ENCODE results near the gene CERS1.

CERS1 gene

DNA sequence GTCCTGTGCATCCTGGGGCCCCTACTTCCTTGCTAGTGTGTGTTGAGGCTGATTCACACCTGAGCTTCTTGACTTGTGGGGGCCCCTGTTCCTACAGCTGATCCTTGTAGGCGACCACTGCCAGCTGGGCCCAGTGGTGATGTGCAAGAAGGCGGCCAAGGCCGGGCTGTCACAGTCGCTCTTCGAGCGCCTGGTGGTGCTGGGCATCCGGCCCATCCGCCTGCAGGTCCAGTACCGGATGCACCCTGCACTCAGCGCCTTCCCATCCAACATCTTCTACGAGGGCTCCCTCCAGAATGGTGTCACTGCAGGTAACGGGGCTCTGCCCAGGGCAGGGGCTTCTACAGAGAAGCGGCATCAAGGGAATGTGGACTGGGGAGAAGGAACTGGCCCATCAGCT lies 38.7 kb downstream of the CERS1 start:
- DNase-seq (ENCODE audit: low read depth in 2 of 2, low spot score in 1 of 2) = no peak

DNA sequence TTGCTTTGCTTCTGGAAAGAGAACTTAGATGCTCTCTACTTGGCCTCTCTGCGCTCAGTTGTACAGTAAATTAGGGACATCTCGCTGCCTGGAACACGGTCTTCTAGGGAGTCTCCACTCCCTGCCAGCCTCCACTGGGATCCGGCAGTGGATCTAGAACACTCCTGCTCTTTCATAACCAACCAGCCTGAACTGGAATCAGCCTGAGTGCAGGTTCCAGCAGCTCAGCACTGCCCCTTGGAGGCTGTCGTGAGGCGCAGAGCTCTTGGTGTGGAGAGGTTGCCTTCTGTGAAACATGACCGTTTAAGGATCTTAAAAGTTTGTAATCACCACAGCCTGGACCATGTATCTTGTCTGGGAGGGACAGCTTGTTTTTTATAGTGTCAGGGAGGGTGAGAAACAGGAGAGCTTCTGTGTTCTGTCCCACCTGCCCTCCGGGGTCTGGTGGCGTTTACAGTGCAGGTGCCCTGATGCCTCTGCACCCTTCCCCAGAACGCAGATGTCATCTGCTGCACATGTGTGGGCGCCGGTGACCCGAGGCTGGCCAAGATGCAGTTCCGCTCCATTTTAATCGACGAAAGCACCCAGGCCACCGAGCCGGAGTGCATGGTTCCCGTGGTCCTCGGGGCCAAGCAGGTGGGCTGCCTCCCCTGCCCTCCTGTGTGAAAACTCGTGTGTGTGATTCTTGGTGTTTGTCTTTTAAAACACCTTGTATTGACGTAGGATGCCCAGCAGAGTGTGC lies 39.4 kb downstream of the CERS1 start:
- DNase-seq (ENCODE audit: low read depth in 2 of 2, low spot score in 1 of 2) = no peak

DNA sequence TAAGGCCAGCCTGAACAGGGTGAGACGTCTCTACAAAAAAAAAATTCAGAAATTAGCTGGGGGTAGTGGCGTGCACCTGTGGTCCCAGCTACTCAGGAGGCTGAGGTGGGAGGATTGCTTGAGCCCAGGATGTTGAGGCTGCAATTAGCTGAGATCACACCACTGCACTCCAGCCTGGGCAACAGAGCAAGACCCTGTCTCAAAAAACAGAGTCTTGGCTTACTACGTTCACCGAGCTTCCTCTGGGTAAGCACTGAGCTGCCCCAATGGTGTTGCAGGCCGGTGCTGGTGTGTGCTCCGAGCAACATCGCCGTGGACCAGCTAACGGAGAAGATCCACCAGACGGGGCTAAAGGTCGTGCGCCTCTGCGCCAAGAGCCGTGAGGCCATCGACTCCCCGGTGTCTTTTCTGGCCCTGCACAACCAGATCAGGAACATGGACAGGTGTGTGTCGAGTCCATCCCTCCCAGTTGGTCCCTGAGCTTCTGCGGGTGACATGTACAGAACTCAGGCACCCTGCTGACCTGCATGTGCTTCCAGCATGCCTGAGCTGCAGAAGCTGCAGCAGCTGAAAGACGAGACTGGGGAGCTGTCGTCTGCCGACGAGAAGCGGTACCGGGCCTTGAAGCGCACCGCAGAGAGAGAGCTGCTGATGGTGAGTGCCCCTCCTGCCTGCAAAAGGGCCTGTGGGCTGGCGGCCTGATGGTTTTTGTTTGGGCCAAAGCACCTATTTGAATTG lies 40.1 kb downstream of the CERS1 start:
- no peak for DNase-seq (ENCODE audit: low read depth in 2 of 2, low spot score in 1 of 2)

DNA sequence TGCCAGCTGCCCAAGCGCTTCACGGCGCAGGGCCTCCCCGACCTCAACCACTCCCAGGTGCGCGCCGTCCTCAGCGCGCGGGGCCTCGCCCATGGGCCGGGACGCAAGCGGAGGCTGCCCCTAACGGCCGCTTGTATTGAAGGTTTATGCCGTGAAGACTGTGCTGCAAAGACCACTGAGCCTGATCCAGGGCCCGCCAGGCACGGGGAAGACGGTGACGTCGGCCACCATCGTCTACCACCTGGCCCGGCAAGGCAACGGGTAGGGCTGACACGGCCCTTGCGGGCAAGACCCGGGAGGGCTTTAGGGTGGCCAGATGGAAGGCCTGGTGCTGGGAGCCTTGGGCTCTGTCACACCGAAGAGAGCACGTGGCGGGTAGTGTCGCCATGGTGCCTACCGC lies 41.0 kb downstream of the CERS1 start:
- no peak for DNase-seq (ENCODE audit: low read depth in 2 of 2, low spot score in 1 of 2)

DNA sequence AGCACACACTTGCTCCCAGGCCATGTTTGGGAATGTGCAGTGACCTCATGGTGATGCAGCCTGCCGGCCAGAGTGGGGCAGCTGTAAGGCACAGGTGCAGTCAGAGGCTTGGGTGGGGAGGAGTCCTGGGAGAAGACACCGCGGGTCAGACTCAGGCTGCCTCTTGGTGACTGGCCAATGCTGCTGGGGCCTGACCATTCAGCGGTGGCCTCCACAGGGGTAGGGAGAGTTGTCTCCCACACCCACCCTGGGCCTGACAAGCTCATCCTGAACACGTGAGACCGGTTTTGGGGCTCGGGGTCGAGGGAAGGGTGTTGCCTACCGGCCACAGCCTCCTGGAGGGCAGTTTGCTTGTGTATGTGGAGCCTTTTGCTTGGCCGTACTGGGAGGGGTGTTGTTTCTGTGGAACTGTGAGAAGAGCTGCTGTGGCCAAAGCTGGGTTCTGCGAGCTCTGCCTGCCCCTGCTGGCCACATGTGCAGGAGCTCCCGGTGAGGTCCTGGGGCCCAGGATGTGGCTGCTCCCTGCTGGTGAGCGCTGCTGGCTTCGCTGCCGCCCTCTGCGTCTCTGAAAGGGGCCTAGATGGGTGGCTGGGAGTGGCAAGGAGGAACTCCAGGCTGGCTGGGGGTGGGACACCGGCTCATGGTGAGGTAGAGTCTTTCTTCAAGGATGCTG lies 42.1 kb downstream of the CERS1 start:
- DNase-seq (ENCODE audit: low read depth in 2 of 2, low spot score in 1 of 2) = no peak

DNA sequence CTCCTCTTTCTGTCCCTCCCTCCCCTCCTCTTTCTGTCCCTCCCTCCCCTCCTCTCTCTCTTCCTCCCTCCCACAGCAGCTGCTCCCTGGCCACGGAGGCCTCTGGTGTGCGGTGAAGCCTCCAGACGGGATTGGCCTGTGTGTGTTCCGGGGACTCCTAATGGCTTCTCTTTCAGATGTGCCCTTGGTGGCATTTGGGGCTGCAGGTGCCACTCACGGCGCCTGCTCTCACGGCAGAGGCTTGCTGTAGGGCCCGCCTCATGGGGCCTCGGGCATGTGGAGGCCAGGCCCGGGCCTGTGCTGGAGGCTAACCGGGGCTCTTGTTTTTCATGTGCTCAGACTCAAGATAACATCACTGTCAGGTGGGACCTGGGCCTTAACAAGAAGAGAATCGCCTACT lies 43.3 kb downstream of the CERS1 start:
- DNase-seq (ENCODE audit: low read depth in 2 of 2, low spot score in 1 of 2) = no peak

DNA sequence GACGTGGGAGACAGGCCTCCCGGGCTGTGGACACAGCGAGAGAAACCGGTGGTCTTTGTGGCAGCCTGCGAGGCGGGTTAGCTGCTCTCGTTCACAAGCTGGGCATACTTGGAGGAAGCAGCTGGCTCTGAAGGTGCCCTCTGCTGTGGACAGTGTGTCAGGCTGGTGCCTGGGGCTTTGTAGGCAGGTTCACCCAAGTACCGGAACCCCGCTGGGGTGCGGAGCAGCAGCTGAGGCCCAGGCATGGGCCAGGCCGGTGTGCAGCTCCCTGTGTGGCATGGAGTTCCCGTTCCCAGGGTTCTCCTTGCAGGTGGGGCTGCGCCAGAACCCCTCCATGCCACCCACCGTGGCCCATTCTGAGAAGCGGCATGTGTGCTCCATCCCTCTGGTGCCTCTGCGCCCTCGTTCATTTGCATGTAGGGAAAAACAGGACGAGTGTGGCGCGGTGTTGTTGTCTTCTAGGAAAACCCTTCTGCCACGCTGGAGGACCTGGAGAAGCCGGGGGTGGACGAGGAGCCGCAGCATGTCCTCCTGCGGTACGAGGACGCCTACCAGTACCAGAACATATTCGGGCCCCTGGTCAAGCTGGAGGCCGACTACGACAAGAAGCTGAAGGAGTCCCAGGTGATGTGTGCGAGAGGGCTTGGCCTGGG lies 44.2 kb downstream of the CERS1 start:
- no peak for DNase-seq (ENCODE audit: low read depth in 2 of 2, low spot score in 1 of 2)

DNA sequence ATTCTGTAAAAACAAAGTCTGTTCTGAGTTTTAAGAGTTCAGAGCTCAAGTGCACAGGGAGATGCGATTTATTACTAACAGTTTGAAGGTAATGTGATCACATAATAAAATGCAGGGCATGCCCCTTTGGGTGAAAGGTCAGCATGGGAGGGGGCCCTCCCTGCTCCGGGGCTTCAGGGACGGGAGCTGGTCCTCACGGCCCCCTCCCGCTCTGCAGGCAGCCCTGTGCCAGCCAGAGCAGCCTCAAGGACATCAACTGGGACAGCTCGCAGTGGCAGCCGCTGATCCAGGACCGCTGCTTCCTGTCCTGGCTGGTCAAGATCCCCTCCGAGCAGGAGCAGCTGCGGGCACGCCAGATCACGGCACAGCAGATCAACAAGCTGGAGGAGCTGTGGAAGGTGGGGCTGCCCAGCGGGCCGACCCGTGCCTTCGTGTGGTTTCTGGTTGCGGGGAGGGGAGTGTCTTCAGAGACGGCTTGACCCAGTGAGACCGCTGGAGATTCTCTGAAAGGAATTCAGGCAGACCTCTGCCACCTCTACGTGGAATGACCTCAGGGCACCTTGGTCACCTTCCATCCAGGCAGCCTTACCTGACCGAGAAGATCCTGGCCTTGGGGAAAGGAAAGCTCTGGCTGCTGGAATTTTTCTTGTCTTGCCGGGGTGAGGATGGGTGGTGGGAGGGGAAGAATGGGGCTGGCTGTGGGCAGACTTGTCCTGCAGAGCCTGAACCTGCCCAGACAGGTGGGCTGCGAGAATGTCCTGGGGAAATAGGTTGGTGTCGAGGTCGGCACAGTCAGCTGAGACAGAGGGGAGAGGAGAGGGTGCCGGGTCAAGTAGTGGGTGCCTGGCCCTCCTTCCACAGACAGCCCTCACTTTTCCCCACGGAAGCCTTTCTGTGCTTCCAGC lies 45.2 kb downstream of the CERS1 start:
- no peak for DNase-seq (ENCODE audit: low read depth in 2 of 2, low spot score in 1 of 2)

DNA sequence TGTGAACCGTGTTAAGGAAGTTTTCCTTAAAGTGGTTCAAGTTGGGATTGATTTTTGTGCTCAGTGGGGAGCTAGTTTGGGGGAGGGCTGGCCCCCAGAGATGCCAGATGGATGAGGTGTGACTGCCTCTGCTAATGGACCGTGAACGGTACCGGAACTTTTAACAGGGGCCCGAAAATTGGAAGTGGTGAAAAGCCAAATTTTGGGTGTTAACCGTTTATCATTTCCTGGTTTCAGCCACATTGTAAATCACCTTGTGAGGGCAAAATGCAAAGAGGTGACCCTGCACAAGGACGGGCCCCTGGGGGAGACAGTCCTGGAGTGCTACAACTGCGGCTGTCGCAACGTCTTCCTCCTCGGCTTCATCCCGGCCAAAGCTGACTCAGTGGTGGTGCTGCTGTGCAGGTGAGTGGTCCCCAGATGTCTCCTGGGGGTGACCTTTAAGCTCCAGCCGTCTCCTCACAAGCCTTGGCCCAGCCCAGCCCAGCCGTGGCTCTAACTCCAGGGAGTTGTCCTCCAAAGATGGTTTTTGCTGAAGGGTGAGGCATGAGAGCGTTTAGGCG lies 46.0 kb downstream of the CERS1 start:
- no peak for DNase-seq (ENCODE audit: low read depth in 2 of 2, low spot score in 1 of 2)

DNA sequence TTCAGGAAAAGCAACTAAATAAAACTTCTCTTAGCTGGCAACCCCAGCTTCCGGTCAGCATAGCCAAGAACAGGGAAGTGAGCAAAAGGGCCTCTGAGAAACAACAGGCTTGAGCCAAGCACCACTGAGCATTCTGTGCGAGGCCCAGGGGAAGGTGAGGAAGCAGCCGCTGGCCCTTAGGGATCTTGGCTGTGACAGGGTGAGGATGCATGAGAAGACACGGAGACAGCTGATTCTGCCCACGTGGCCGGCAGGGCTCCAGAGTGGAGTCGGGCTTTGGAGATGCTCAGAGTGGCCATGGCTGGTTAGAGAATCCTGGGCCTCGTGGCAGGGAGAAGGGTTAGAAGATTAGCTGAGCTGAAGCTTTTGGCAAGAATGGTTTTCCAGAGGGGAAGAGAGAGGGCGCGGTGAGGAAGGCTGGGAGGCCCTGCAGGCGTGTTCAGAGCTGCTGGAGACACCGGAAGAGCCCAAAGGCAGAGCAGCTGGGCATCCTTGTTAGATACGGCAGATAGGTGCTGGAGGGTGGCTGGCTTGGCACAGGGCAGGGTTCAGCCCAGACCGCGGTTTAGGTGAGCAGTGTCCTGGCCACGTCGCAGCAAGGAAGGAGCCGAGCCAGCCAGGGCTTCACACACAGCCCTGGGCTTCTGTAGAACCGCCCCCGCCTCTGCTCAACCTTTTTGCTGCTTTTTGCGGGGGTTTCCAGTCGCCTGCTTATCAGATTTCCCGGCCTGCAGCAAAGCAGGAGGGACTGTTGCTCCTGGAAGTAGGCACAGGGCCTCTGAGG lies 46.9 kb downstream of the CERS1 start:
- DNase-seq (ENCODE audit: low read depth in 2 of 2, low spot score in 1 of 2) = no peak

DNA sequence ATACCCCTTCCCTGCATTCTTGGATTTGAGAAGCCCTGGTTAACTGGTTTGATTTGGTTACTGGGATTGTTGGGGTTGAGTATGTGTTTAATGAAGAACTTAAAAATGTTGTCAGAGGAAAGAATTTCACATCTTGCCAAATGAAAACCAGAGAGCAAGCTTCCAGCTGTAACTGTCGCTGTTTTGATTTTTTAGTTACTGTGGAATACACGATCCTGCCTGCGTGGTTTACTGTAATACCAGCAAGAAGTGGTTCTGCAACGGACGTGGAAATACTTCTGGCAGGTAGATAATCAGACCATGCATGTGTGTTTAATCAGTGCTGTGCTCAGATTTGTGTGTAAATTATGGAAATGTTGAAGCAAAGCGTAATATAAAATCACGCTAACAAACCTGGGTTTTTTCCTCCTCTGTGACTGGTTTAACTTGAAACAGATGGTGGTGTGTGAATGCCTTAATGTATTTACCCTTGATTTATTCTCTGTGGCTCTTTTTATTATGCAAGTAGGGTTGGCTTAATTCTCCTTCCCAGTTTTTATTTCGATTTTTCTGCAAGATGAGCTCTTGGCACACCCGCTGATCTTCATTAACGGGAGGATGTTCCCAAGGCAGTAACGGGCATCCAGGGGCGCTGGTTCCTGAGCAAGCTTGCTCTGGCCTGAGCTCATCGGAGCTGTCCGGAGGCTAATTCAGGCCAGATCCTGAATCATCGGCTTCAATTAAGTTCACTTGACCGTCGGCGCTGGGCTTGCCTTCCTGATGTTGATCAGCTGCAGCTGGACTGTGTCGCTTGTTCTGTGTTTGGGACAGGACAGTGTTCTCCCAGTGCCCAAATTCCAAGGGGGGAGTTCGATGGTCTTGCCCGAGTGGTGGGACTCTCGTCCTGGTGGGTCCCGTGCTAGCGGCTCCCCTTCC lies 48.2 kb downstream of the CERS1 start:
- DNase-seq (ENCODE audit: low read depth in 2 of 2, low spot score in 1 of 2) = no peak

DNA sequence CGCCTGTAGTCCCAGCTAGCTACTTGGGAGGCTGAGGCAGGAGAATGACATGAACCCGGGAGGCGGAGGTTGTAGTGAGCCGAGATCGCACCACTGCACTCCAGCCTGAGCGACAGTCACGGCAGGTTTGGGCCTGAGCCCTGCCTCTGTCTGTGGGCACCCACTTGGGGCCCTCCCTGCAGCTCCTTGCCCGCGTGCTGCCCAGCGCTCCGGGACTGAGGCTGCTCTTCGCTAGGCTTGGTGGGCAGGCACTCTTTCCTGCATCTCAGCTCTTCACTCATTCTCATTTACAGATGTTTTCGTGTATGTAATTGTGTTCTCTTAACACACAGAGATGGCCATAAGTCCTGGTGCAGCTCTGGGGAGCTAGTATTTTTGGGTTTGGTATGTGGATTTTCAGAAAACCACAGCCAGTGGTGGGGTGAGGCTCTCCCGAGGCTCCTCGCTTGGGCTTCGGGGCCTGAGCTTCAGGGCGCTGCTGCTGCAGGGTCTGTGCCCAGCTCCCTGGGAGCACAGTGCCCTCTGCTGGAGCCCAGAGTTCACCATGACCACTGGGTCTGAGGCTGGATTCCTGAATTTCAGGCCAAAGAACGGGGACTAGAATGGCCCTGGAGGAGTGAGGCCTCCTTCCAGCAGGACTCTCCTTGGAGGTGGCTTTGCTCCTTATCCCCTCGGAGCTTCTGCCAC lies 49.0 kb downstream of the CERS1 start:
- peak in 1 of 2 donors; percentile 39 for DNase-seq (ENCODE audit: low read depth in 2 of 2, low spot score in 1 of 2)

DNA sequence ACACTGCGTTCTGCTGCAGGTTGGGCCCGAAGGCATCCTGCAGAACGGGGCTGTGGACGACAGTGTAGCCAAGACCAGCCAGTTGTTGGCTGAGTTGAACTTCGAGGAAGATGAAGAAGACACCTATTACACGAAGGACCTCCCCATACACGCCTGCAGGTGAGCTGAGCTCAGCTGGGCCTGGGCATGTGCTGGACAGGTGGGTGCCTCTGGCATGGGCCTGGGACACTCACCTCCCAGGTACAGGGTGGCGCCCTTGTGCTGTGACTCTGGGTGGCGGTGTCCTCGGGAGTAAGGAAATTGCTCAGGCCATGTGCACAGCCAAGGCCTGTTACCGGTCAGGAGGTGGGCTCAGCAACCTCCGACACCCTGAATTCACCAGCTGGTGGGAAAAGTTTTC lies 50.0 kb downstream of the CERS1 start:
- no peak for DNase-seq (ENCODE audit: low read depth in 2 of 2, low spot score in 1 of 2)

DNA sequence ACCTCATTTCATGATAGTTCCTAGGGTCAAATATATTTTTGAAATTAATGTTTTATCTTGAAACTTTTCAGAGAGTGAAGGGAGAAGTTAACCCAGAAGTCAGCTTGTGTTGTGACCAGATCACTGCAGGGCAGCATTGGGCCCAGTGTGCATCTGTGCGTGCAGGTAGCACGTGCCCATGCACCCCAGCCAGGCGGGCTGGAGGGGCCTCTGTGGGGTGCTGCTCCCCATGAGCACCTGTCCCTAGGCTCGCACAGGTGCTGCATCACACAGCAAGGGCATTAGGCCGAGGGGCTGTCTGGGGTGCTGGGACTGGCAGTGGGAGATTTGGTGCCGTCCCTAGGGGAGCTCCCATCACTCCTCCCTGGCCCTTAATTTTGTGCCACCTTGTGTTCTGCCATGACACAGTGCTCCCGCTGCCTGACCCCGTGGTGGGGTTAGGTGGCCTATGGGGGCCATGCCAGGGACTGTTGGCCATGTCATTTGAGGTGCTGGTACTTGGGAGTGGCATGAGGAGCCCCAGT lies 51.1 kb downstream of the CERS1 start:
- no peak for DNase-seq (ENCODE audit: low read depth in 2 of 2, low spot score in 1 of 2)

DNA sequence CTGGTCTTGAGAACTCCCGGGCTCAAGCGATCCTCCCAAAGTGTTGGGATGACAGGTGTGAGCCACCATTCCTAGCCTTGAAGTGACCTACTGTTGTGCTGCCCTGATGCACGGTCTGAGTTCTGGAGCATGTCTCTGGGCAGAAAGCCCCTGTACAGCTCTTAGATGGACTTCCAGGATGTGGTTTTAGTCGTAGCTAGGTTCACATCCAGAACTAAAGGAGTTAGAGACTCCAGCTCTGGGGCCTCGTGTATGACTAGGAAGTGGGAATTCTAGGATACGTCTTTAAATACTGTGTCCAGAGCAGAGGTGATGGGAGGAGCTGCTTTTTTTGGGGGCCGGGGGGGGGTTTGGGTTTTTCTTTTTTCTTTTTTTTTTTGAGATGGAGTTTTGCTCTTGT lies 52.0 kb downstream of the CERS1 start:
- DNase-seq (ENCODE audit: low read depth in 2 of 2, low spot score in 1 of 2) = no peak

DNA sequence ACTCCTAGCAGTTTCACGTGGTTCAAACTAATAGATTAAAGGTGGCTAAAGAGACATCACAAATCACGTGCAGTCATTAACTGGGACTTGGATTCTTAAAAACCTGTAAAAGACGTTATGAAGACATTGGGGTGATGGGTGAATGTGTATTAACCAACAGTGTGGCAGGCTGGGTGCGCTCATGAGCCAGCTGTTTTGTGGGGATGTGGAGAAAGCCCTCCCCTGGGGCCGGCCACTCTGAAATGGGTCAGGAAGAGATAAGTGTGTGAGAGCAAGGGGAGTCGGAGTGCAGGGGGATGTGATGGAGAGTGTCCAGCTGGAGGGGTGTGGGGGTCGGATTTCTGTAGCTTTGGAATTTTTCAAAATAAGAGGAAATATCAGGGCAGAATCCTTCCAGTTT lies 53.8 kb downstream of the CERS1 start:
- no peak for DNase-seq (ENCODE audit: low read depth in 2 of 2, low spot score in 1 of 2)

DNA sequence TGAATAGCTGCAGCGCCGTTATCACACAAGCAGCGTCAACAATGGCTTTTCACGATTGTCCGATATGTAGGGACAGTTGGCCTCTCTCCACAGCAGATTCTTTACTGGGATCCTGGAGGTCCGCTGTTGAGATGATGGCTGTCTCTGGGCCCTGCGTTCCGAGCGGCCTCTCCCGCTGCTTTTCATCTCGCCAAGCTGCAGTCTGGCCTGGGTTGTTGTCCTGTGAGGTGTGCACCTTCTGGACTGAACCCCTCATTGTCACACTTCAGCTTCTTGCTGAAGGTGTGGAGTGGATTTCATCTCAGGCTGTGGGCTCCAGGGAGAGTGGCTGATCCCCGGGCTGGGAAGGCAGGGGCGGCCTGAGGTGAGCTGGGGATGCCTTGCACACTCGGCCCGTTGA lies 54.6 kb downstream of the CERS1 start:
- no peak for DNase-seq (ENCODE audit: low read depth in 2 of 2, low spot score in 1 of 2)
